Stimulated activated CD8-positive, alpha-beta memory T cell treated with anti-CD3 and anti-CD28 coated beads, Interleukin-7, amount 100 ng/mL, for 24 hours (primary cell): Measurements from ENCODE around the gene TNS3.

ENCODE experiments used
- DNase-seq: peaks from one replicate; pipeline ENCODE4 v3.0.0-alpha.2; 2020; ENCODE audit warnings: low read depth

The TNS3 gene

DNA sequence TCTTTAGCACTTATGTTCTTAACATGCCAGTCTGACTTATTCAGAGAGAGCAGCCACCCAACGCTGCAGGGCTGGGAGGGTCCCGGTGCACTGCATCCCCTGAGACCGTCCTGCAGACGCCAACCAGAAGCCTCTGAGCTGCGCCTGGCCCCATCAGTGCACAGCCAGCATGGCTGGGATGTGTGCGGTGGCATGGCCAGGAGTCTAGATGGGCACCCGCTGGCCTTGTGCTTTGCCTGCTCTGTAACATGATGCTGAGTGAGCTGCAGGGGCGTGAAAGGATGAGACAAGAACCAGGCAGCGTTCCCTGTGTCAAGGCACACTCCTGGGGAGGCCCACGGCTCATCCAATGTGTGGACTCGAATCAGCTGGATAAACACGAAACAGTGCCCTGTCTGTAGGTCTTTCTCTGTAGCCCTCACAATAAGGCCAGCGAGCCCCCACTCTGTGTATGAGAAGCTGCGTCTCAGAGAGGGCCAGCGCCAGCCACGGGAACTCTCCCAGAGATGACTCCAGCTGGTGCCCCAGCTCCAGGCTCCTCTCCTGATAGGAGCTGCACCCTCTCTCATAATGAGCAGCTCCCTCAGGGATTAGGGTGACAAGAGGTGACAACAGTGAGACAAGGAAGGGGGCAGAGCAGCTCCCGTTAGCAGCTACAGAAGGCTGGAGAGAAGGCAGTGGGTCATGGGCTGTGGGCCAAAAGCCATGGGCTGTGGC, 96.8 kb downstream of the TNS3 start:
- DNase-seq = no peak

DNA sequence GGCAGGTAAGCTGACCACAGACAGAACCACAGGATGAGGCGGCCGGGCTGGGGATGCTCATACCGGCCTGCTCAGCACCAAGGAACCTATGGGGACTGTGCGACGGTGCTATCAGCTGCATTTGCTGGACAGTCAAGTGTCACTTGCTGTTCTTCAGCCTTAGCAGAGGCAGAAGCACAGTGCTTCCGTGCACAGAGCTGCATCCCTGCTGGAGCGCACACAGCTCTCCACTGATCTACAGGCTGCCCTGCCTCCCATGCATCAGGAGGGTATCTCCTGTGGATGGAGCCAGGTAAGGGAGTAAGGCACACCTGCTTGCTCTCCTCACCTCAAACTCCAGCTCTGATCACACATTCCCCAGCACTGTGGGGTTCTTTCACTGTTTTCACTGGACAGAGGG, 97.5 kb downstream of the TNS3 start:
- DNase-seq = no peak

- DNase-seq = no peak
These were observed 98.2 kb downstream of the TNS3 start for GRCh38 chr7:47483604-47484273.

DNA sequence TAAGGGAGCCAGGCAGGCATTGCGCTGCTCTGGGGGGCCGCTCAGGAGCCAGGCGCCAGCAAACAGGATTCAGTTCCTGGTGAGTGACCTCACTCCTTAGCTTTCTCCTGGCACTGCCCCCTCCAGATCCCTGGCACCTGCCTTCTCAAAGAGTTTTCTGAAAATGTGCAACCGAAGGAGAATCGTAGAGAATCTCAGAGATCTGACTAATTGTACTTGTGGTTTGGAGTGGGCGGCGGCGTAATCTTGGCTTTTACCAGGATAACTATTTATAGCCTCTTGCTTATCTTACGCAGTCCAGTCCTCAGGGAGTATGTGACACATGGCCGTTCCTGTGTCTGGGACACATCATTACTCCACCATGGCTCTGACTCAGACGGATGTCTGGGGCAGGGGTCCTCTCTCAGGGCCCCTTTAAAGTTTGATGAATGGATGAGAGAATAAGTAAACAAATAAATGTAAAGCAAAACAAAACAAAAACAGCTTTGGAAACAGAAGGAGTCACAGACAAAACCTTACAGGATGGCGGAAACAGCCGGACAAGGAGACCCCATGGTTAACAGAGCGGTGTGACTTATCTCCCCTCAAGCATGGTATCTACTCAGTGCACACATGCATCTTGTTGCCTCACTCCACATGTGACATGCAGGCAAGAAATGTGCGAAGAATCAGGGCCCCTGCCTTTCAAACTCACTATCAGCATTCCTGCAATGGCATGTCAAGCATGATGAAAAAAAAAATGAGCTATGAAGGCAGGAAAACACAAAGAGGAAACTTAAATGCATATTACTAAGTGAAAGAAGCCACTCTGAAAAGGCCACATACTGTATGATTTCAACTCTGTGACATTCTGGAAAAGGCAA, 99.7 kb downstream of the TNS3 start:
- DNase-seq = no peak

- no peak for DNase-seq
These were observed 100.3 kb downstream of the TNS3 start for GRCh38 chr7:47481541-47482012.

GRCh38 chr7:47480576-47481538, 101.1 kb downstream of the TNS3 start:
- no peak for DNase-seq

GRCh38 chr7:47479821-47480575, 101.9 kb downstream of the TNS3 start:
- no peak for DNase-seq

GRCh38 chr7:47478926-47479711, 102.8 kb downstream of the TNS3 start:
- DNase-seq = no peak

GRCh38 chr7:47478017-47478344, 103.9 kb downstream of the TNS3 start:
- no peak for DNase-seq

DNA sequence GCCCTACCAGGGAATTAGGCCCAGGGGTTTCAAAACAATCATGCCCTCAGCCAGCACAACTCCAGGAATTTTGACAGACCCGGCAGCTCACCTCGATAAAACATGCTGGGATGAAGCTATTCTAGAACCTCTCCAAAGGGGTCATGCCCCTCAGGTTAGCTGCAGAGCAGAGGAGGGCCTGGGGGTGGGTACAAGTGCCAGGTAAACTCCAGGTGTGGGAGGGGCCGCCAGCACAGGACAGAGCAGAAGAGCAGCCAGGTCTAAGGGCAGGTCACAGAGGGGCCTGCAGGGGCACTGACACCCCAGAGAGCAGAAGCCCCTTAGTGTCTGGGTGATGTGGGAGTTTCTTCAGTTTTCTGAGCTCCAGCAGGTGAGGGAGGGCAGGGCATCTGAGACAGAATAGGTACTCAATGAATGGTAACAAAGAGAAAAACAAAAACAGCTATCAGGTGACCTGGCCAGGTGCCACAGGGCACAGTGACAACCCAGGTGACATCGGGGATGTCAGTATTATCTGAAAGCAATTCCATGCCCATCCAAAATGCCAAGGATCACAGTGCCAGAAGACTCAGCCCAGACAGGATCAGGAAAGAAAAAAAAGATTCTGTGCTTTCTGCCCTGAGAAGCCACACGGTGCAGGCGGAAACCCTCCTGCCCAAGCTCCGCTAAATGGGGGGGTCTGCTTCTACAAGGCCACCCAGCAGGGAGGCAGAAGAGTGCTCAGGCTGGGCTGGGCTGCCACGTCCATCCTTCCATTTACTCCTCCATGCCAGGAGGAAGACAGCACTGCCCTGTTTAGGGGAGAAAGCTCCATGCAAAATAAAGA, 104.5 kb downstream of the TNS3 start:
- no peak for DNase-seq

- DNase-seq = no peak
These were observed 106.1 kb downstream of the TNS3 start for GRCh38 chr7:47475880-47476227.

DNA sequence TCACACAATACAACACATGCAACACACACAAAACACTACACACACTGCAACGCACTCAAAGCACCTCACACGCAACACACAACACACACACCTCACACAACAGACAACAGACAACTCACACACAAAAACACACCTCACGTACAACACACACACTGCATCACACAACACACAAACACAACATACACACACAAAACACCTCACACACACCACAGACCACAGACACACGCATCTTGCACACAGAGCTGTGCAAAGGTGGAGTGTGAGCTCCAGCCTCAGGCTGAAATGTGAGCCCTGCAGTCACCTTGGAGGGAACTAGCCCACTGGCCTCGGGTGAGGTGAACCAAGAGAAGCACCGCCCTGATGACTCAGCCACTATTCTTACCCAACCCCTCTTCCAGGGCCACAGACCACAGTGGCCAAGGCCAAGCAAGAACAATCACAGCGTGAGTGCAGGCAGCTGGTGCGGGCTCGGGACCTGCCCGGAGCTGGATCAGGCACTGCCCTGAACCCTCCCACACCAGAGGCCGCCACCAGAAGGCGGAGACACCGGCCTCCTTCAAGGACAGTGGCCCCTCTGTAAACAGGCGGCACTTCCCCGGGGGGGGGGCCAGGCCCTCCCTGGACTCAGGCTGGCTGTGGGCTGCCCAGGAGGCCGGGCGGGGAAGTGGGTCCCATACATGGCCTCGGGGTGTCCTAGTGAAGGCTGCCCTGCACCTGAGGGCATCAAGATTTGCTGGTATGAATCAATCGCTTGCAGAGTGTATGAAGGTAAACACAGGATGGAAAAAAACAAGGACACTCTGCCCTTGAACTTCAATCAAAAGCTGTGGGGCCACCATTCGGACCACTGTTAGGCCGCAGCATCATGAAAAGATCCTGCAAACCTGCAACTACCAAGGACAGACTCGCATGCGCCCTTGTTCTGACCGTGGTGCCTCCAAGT, 106.7 kb downstream of the TNS3 start:
- no peak for DNase-seq

GRCh38 chr7:47474211-47474936, 107.5 kb downstream of the TNS3 start:
- DNase-seq = no peak

DNA sequence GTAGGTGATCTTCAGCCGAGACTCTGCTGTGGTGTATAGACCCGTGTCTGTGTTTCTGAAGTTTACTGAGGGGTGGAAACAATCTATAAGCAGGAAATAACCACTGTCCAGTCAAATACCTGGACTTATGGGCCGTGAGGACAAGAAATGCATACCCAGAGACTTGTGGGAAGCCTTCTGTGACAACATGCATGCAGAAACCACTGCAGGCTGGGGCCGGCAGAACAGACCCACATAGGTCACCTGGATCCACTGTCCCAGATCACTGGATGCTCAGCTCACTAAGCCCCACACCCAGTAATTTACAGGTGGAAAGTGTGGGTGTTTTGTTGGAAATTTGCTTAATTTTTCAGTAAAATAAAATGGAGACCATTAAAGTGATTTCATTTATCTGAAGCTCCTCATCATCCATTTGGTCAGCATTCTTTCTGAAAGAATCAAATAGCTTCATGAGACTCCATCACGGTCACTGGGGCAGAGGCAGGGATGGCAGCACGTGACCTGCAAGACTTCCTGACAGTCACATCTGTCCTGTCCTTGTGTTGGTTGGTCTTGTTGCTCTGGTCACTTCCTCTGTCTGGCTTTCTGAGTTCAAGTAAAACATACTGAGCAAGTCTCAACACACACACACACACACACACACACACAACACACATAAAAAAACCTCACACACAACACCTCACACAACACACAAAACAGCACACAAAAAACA, 108.3 kb downstream of the TNS3 start:
- DNase-seq = no peak

GRCh38 chr7:47472444-47473157, 109.3 kb downstream of the TNS3 start:
- no peak for DNase-seq

- no peak for DNase-seq
These were observed 110.1 kb downstream of the TNS3 start for GRCh38 chr7:47471831-47472230.
